Right hindlimb (tissue), 1 donor: ENCODE measurements around the gene LRP2.

Experiments
- DNase-seq: peaks from one replicate; pipeline ENCODE4 v3.0.0-alpha.2; 2018

The LRP2 gene

GRCh38 chr2:169086893-169087467 lies 275.4 kb downstream of the LRP2 start:
- DNase-seq = no peak

GRCh38 chr2:169082995-169083394 lies 279.3 kb downstream of the LRP2 start:
- DNase-seq = no peak

- no peak for DNase-seq
Observed at GRCh38 chr2:169081551-169081950, 280.8 kb downstream of the LRP2 start.

GRCh38 chr2:169080250-169081069 lies 281.9 kb downstream of the LRP2 start:
- DNase-seq = no peak

GRCh38 chr2:169077674-169078240 lies 284.6 kb downstream of the LRP2 start:
- DNase-seq = no peak
